Uterus (tissue), 4 donors: ENCODE data around the gene PEX5L. TPM values are rescaled to one million over a fixed set of nuclear protein-coding genes. Genes with fewer than 3 reads are reported as not detected.

Source experiments
- DNase-seq, 2 donors: peaks; one replicate each; pipeline ENCODE4 v3.0.0-alpha.2; 2019 to 2020
- H3K27ac ChIP-seq, 2 donors: fragments of 200-600 bp; sonication (generic); 1 replicate in 1 of 2; 2 replicates in 1 of 2; pipeline ENCODE4 v1.5.1; 2016 to 2018
- H3K27me3 ChIP-seq, 2 donors: fragments of 200-600 bp; sonication (generic); one replicate each; pipeline ENCODE4 v1.5.1; 2018 to 2019; ENCODE audit warnings: control low read depth in 1 of 2
- H3K36me3 ChIP-seq, 2 donors: fragments of 200-600 bp; sonication (generic); one replicate each; pipeline ENCODE4 v1.5.1; 2019; ENCODE audit warnings: control low read depth in 1 of 2
- H3K4me1 ChIP-seq, 2 donors: fragments of 200-600 bp; sonication (generic); one replicate each; pipeline ENCODE4 v1.5.1; 2018 to 2019; ENCODE audit warnings: control low read depth in 1 of 2
- H3K4me3 ChIP-seq, 2 donors: fragments of 200-600 bp; sonication (generic); 1 replicate in 1 of 2; 2 replicates in 1 of 2; pipeline ENCODE4 v1.5.1; 2018 to 2019; ENCODE audit warnings: mild to moderate bottlenecking in 1 of 2
- H3K9me3 ChIP-seq, 2 donors: fragments of 200-600 bp; sonication (generic); one replicate each; pipeline ENCODE4 v1.5.1; 2019; ENCODE audit warnings: control low read depth in 1 of 2
- CTCF ChIP-seq, 4 experiments: fragments of 200-600 bp in 2 of 4; fragments of 450-650 bp in 2 of 4; sonication (generic) in 2 of 4; IDR thresholded peaks; one replicate each; pipeline ENCODE4 v1.5.1; 2016 to 2019; ENCODE audit warnings: antibody characterized with exemption in 4 of 4, mild to moderate bottlenecking in 2 of 4, moderate library complexity in 1 of 4
- POLR2A ChIP-seq, 2 donors: fragments of 450-650 bp; IDR thresholded peaks; one replicate each; pipeline ENCODE4 v1.6.1; 2016; ENCODE audit warnings: antibody characterized with exemption in 2 of 2, mild to moderate bottlenecking in 1 of 2, moderate library complexity in 1 of 2
- intact Hi-C: fragments of 100-400 bp; cut with DNase I; formaldehyde crosslinking; loops from one replicate; pipeline ENCODE4 v1.15.1; 2023; ENCODE audit warnings: low total_unique reads
- total RNA-seq, 4 donors: library from RNA; depleted of rRNA in 3 of 4; stranded (reverse); fragments of >200 nt in 3 of 4; gene quantifications; one replicate each; pipeline versions ENCODE4 v1.1.0 to v1.2.4, GENCODE V29; 2014 to 2023
- donor health status: DM: yes; HTN: yes; CAD: no.

Gene PEX5L
- total RNA-seq, 4 donors from 2014 or later, result 0.07 to 0.34 TPM; not detected in 2

GRCh38 chr3:179812096-179812382 is 224.7 kb downstream of the PEX5L start:
- H3K27me3 ChIP-seq, result no peaks in the 10 kb centered on the region
- intact Hi-C loops, result no loop called here
- no peak overlapping the region for H3K27ac ChIP-seq
- H3K36me3 ChIP-seq, result no peaks in the 10 kb centered on the region
- no peaks in the 10 kb centered on the region for H3K9me3 ChIP-seq
- H3K4me1 ChIP-seq, result no peaks in the 10 kb centered on the region
- TF ChIP-seq POLR2A (IDR thresholded peaks at IDR 0.05) (no peak), CTCF (IDR thresholded peaks at IDR 0.05) (no peak)
- no peak overlapping the region for H3K4me3 ChIP-seq
- no peak for DNase-seq

- H3K9me3 ChIP-seq, result no peaks in the 10 kb centered on the region
- intact Hi-C loops, result no loop called here
Measured at GRCh38 chr3:179811321-179812095, 225.2 kb downstream of the PEX5L start.

GRCh38 chr3:179809639-179810038 is 227.1 kb downstream of the PEX5L start:
- no peak for TF ChIP-seq POLR2A (IDR thresholded peaks at IDR 0.05)
- TF ChIP-seq CTCF (IDR thresholded peaks at IDR 0.05), result no peak
- H3K4me1 ChIP-seq, result no peaks in the 10 kb centered on the region
- H3K27me3 ChIP-seq, result no peaks in the 10 kb centered on the region
- H3K36me3 ChIP-seq, result no peaks in the 10 kb centered on the region
- no peaks in the 10 kb centered on the region for H3K9me3 ChIP-seq
- no peak overlapping the region for H3K4me3 ChIP-seq
- no peak overlapping the region for H3K27ac ChIP-seq
- intact Hi-C loops, result no loop called here
- no peak for DNase-seq

More at GRCh38 chr3:179811321-179812095, 225.2 kb downstream of the PEX5L start:
- no peak for DNase-seq
- no peak overlapping the region for H3K4me3 ChIP-seq
- no peaks in the 10 kb centered on the region for H3K4me1 ChIP-seq
- TF ChIP-seq CTCF (IDR thresholded peaks at IDR 0.05) (no peak), POLR2A (IDR thresholded peaks at IDR 0.05) (no peak)
- no peaks in the 10 kb centered on the region for H3K36me3 ChIP-seq
- H3K27me3 ChIP-seq, result no peaks in the 10 kb centered on the region
- no peak overlapping the region for H3K27ac ChIP-seq

- H3K4me1 ChIP-seq, result no peaks in the 10 kb centered on the region
- no peak overlapping the region for H3K27ac ChIP-seq
- intact Hi-C loops, result no loop called here
- H3K36me3 ChIP-seq, result no peaks in the 10 kb centered on the region
- no peak overlapping the region for H3K4me3 ChIP-seq
- H3K9me3 ChIP-seq, result no peaks in the 10 kb centered on the region
- no peaks in the 10 kb centered on the region for H3K27me3 ChIP-seq
- TF ChIP-seq CTCF (IDR thresholded peaks at IDR 0.05), result no peak
- no peak for TF ChIP-seq POLR2A (IDR thresholded peaks at IDR 0.05)
- DNase-seq, result no peak
Measured at GRCh38 chr3:179807588-179807987, 229.1 kb downstream of the PEX5L start.

- intact Hi-C loops, result no loop called here
- DNase-seq, result no peak
- no peaks in the 10 kb centered on the region for H3K9me3 ChIP-seq
Measured at GRCh38 chr3:179806177-179806576, 230.6 kb downstream of the PEX5L start.

More at GRCh38 chr3:179806177-179806576, 230.6 kb downstream of the PEX5L start:
- no peak overlapping the region for H3K27ac ChIP-seq
- no peak overlapping the region for H3K4me3 ChIP-seq
- H3K36me3 ChIP-seq, result no peaks in the 10 kb centered on the region
- no peaks in the 10 kb centered on the region for H3K27me3 ChIP-seq
- TF ChIP-seq CTCF (IDR thresholded peaks at IDR 0.05) (no peak), POLR2A (IDR thresholded peaks at IDR 0.05) (no peak)
- H3K4me1 ChIP-seq, result no peaks in the 10 kb centered on the region
